GM19452 (cell line): ENCODE results near the gene VIM.

Source experiments
- ATAC-seq: cut with Tn5 transposase; IDR thresholded peaks from one replicate; pipeline ENCODE4 v1.9.1; 2021; ENCODE audit not compliant: unreplicated experiment

The VIM gene

DNA sequence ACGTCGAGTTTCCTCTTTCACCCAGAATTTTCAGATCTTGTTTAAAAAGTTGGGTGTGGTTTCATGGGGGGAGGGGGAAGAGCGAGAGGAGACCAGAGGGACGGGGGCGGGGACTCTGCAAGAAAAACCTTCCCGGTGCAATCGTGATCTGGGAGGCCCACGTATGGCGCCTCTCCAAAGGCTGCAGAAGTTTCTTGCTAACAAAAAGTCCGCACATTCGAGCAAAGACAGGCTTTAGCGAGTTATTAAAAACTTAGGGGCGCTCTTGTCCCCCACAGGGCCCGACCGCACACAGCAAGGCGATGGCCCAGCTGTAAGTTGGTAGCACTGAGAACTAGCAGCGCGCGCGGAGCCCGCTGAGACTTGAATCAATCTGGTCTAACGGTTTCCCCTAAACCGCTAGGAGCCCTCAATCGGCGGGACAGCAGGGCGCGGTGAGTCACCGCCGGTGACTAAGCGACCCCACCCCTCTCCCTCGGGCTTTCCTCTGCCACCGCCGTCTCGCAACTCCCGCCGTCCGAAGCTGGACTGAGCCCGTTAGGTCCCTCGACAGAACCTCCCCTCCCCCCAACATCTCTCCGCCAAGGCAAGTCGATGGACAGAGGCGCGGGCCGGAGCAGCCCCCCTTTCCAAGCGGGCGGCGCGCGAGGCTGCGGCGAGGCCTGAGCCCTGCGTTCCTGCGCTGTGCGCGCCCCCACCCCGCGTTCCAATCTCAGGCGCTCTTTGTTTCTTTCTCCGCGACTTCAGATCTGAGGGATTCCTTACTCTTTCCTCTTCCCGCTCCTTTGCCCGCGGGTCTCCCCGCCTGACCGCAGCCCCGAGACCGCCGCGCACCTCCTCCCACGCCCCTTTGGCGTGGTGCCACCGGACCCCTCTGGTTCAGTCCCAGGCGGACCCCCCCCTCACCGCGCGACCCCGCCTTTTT lies at the start of gene VIM:
TSS of gene VIM (plus strand) at position 151 of the 925 bp plus-strand sequence. CDS start 1,182 bp downstream, outside the sequence.
- ATAC-seq: peak; percentile 42

DNA sequence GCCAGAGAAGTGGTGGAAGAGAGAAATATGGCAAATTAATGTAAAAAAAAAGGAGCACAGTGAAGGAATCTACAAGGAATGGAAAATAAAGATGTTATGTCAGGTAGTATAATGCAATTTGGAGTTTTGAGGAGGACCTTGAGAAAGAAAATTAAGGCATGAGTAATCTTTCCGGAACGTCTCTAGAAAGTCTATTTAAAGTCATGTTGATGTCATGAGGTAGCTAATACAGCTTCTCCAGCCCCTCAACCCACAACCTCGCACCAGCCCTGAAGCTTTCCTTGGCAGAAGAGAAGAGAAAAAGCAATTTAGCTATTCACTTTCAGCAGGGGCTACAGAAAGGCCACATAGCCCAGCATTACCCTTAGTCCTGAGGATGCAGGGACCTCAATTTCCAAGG lies 49.0 kb upstream of the VIM start:
- ATAC-seq: no peak

DNA sequence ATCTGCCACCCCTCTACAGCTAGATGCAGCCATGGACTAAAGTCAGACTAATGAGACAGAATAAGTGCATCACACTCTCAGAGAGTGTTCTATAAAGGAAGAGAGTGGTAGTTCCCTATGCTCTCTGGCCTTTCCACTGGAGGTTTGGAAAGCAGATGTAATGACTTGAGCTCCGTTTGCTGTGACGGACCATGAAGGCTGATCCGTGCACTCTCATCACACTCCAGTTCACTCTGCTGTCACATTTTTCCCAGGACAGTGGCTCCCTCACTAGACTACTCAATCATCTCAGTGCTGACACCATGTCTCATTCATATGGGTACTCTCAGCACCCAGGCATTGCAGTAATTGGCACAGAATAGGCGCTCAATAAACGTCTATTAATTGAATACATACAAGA lies 46.9 kb upstream of the VIM start:
- ATAC-seq: no peak

DNA sequence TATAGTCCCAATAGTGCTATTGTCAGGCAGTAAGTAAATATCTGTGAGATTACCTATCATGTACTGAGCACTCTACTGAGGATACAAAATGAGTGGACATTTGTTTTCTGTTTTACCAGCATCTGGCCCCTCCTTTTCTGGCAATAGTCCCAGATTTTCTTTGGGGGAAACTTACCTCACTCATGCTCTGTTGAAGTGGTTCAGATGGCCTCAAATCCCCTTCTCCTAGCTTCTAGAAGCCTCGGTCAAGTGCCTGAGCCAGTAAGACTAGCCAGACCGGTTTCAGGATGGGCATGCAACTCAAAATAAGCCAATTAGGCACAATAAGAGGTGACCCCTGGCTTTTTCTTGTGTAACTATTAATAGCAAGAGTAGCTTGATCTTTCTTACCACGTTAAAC lies 46.3 kb upstream of the VIM start:
- ATAC-seq: no peak

DNA sequence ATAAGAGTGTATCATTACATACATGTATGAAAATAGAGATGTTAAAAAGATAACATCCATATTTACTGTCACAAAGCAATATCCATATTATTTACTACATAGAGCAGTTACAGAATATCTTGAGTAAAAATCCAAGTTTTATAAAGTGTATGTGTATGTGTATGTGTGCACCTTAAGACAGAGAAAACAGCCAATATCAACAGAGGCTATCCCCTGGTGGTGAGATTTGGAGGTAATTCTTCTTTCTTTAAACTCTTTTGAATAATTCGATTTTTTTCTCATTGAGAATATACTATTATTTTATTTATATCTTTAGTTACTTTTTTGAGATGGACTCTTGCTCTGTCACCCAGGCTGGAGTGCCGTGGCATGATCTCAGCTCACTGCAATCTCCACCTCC lies 44.9 kb upstream of the VIM start:
- no peak for ATAC-seq

DNA sequence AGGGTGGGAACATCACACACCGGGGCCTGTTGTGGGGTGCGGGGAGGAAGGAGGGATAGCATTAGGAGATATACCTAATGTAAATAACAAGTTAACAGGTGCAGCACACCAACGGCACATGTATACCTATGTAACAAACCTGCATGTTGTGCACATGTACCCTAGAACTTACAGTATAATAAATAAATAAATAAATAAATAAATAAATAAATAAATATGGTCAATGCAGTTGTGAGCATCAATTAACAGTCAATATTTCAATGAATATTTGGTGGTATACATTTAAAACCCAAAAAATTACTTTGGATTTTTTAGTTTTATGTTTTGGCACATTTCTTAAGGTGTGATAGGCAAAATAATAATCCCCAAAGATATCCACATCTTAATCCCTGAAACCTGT lies 42.2 kb upstream of the VIM start:
- no peak for ATAC-seq

DNA sequence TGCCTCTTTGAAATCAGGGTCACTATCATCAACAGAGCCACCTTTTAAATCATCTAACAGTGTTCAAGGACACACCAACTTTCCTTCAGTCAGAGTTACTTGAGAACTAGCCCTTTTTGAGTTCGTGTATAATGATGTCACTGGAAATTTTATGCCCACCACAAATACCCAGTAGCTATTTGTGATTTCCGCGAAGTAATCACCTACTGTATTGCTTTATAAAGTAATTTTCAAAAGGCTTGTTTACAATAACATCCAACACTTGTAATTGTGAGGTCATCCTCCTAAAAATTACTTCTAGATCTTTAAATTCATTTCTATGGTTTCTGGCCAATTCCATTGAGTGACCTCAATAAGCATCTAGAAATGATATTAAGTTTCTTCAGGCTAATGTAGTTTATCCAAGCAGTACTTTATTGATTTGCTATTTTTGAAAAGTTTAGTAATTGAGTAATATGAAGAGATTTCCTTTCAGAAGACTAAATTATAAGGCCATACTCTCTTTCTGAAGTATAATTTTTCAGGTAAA lies 39.3 kb upstream of the VIM start:
- ATAC-seq: no peak

DNA sequence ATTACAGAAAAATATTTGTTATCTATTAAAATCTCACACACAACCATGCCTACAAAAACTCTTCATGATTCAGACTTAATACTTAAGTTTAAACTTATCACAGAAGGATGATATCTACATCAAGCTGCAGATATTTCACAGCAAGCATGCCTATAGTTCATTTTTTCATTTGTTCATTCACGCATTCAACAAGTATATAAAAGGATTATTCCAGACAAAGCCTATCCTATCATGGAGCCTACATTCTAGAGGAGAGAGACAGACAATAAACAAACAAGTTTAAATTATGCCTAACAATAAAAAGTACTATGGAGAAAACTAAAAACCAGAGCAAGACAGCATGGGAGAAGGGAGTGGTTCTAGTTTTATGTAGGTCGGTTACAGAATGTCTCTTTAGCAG lies 37.4 kb upstream of the VIM start:
- no peak for ATAC-seq

DNA sequence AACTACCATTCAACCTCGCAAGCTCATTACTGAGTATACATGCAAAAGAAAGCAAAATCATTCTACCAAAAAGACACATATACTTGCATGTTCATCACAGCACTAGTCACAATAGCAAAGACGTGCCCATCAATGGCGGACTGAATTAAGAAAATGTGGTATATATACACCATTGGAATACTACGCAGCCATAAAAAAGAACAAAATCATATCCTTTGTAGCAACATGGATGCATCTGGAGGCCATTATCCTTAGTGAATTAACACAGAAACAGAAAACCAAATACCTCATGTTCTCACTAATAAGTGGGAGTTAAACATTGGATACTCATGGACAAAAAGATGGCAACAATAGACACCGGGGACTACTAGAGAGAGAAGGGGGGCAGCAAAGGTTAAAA lies 33.0 kb upstream of the VIM start:
- ATAC-seq: no peak

DNA sequence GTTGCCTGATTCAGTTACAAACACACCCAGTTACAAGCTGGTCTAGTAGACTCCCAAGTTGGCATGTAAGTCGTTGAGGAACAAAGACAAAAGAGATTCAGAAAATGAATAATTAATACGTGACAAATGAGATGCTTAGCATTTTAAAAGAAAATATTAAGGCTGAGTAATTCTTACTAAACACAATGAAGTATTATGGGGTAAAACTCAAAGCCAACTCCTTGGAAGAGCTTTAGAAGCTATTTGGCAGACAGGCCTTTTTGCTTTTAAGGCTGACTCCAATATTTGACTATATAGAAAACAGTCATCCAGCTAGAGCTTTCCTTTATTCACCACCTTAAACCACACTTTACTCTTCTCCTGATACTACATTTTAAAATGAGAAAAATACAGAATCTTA lies 32.0 kb upstream of the VIM start:
- ATAC-seq: no peak

DNA sequence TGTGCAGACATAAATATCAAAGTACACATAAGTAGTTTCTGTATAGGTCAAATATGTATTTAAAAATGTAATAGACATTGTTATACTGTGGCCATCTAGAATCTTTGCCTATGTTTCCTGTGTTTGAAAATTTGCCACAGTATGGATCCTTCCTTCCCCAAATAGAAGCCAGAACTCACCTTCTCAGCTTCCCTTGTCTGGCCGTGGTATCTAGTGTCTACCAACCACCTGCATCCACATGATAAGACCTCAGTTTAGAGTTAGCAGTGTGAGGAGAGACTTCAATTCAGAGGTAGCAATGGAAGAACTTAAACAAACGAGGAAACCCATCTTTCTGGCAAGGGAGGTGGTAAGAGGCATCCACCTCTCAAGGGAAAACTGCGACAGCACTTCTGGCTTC lies 31.5 kb upstream of the VIM start:
- ATAC-seq: no peak

DNA sequence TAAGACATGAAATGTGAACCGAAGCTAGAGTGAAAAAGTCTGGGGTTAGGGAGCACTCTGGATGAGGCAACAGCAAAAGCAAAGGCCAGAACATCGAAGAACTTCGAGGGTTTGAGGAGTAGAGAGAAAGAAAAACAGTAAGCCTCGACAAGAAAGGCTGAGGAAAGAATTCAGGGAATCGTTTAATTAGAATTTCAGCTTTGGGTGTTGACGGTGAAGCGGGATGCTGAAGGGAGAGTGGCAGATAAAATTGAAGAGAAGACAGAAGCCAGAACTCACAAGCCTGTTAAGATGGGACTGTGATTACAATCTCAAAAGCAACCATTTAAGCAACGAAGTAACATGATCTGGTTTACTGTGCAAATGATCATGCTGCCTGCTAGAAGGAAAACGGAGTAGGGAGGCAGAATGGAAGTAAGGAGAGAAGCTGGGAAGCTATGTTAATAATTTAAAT lies 28.7 kb upstream of the VIM start:
- ATAC-seq: no peak

DNA sequence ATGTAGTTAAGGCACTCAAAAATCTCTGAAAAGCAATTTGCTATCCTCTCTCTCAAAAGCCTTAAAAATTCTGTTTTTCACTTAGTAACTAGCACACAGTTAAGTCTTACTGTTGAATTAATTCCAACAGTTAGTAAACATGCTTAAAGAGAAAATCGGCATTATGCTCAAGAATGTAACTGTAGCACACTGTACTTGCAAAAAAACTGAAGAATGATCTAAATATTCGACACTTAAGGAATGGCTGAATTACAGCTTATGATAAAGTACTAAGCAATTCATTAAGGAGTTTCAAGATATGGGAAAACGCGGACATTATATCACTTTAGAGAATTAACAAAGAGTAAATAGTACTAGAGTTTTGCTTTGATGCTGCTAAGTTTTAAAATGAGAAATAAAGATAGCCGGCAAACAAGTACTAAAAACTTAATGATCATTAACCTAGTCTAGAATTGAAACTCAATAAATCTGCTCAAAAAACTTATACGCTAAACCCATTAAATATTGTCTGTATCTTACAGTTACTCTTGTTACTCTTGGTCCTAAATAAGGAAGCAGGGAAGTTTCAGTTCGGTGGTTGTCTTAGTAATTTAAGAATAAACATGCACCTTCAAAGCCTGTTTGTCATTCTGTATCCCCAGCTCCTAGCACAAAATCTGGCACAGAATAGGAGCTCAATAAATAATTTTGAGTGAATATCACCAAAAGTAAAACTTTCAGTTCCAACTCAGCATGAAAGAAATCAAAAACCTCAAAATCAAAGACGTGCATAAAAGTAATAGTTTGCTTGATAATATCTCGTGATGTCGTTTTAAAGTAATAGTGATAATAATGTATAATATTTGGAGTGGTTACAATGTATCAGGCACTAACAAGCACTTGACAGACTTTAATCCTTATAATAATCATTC lies 27.8 kb upstream of the VIM start:
- ATAC-seq: no peak

DNA sequence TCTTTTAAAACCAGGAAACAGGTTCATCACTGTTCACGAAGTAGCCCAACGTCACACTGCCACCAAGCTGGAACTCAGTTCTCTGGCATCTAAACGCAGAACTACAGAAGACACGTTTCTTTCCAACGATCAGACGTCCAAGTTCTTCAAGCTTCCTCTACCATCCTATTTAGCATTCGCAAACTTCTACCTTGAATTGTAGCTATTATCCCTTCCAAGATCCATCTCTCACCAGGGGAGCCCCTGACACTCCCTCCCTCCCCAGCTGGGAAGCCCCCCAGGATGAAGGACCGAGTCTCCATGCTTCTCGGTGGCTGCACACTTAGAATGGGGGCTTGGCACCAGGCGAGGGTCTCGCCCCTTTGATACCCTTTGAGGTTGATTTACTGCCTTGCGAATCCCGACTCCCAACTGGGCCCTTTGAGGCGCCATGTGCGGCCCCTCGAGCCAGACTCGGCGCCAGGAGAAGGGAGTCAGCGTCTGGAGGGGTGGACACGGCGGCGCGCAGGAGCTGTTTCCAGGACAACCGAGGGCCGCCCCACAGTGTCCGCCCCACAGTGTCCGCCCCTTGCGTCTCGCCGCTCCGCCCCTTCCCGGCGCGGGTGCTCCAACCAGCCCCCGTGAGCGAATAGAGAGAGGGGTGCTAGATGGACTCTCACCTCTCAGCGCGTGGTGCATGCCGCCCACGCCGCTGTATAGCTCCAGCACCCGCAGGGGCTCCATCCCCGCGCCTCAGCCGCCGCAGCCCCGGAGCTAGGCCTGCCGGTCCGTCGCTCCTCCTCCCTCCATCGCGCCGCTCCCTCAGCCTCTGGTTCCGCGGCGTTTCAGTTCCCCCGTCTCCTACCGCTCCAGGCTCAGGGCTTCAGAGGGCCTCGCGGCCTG lies 26.9 kb upstream of the VIM start, which contains the start of gene TRDMT1:
TSS of gene TRDMT1 (minus strand) at position 761 of the 882 bp plus-strand sequence. CDS start at position 723, 38 bp downstream.
- ATAC-seq: peak; percentile 91

DNA sequence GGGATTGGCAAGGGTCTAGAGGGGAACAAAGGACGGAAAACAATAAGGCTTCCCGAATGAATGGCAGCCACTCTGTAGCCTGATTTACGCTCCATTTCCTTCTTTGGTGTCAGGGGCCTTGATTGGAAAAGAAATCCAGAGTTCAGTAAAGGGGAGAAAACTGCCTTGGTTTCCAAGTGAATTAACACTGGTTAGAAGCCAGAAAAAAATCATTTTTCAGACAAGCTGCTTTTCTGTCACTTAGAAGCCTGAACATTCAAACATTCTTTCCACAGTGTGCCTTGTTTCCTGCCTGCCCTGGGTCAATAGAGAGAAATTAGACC lies 26.3 kb upstream of the VIM start:
- ATAC-seq: no peak

DNA sequence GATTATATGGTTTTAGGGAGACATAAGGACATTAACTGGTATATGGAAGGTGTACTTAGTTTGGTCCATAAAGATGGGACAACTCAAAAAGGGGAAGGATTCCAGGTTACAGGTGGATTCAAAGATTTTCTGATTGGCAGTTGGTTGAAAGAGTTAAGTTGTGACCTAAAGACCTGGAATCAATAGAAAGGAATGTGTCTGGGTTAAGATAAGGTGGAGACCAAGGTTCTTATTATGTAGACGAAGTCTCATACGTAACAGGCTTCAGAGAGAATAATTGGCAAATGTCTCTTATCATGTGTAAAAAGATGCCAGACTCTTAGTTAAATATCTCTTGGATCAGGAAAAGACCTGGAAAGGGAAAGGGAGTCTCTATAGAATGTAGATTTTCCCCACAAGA lies 25.5 kb upstream of the VIM start:
- ATAC-seq: no peak

DNA sequence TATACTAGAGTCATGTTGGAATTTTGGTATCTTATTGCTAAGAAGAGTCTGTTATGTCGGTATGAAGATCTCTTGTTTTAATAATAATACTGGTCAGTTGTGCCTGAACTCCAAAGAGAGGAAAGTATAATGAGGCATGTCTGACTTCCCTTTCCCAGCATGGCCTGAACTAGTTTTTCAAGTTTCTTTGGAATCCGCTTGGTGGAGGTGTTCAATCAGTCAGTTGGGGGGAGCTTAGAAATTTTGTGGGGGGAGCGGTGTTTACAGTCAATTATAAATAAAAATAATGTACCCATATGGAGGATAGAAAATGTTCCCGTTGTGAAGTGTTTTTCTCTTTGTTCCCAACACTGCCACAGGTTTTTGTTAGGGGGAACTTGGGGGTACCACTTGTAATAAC lies 25.0 kb upstream of the VIM start:
- ATAC-seq: no peak

DNA sequence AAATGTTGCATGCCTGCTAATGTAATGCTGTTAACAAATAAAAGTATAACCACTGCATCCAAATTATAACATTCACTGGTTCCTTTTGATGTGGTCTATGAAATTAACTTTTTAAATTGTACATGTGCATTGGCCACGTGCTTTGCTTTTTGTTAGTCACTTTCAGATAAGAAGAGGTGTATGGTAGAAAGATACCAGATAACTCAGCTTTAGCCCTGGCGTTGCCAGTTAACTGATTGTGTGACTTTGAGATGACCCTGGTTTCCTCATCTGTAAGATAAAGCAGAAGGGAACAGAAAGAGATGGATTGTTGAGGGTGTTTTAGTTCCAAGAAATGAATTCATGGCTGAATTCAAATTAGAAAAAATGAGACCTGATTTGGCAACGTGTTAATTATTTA lies 24.6 kb upstream of the VIM start:
- ATAC-seq: no peak

DNA sequence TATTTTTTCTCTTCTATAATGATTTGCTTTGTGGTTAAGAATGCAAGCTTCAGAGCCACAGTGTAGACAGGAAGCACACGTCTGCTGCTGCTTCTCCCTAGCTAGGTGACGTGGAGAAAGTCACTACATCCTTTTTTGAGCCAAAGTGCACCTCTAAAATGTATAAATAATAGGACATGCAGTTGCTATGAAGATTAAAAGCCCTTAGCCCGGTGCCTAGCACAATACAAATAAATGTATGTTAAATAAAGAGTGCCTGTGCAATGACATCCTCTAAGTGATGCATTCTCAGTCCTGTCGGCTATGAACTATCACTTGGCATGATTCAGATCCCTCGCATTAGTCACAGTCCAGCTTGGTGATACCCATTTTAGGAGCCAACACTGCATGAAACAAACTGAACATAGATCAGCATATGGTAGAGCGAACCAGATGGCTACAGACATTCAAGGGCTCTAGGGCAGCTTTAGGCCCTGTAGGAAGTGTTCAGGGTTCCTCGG lies 21.8 kb upstream of the VIM start:
- ATAC-seq: peak; percentile 68

DNA sequence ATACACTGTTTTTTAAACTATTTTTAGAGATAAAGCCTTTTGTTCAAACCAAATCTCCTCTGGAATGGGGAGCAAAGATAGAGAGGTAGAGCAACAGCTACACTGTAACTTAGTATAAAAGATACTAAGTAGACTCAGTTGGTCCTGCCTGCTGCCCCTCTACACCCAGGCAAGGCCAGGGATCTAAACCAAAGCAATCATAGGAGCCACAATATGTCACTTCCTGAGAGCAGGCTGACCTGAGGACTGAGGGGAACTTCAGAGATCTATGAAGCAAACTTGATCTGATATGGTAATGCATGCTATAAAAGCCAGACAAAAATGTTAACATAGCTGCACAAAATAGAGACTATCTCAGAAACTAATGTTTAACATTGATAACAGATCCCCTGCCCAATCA lies 19.6 kb upstream of the VIM start:
- no peak for ATAC-seq
